Endothelial cell of hepatic sinusoid (primary cell): ENCODE measurements around the gene NUMB.

Experiments used
- in situ Hi-C: cut with HindIII; loops from 2 replicates; pipeline ENCODE4 v1.10.0; 2017; ENCODE audit warnings: low sequenced_read_pairs

Gene NUMB

DNA sequence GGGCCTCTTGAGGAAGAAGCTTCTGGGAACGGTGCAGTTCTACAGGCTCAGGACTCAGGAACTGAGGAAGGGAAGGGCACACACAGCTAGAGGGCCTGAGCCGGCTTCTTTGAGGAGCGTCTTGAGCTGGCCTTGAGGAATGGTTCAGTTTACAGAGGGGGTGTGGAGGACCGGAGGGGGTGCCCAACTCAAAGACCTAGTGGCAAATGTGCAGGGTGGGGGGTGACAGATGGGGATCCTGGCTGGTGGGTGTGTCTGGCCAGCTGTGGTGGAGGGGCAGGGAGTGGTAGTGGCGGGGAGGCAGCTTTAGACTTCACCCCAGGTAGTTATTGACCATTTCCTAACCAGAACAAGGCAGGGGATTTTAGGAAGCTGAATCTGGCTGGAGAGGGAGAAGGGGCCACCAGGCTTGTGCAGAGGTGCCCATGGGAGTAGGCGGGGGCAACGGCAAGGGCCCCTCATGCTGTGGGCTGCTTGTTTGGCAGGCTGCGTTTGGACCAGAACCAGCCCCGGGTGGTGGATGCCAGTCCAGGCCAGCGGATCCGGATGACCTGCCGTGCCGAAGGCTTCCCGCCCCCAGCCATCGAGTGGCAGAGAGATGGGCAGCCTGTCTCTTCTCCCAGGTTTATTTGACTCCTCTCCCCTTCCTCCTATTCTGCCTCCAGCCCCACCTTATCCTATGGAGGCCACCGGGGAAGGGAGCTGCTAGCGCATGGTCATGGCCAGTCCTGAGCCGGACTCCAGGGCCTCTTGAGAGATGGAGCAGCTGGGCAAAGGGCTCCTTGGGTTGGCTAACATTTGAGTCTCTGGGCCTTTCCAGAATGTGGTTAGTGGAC lies 193.2 kb downstream of the NUMB start:
- in situ Hi-C loops, result no loop called here

DNA sequence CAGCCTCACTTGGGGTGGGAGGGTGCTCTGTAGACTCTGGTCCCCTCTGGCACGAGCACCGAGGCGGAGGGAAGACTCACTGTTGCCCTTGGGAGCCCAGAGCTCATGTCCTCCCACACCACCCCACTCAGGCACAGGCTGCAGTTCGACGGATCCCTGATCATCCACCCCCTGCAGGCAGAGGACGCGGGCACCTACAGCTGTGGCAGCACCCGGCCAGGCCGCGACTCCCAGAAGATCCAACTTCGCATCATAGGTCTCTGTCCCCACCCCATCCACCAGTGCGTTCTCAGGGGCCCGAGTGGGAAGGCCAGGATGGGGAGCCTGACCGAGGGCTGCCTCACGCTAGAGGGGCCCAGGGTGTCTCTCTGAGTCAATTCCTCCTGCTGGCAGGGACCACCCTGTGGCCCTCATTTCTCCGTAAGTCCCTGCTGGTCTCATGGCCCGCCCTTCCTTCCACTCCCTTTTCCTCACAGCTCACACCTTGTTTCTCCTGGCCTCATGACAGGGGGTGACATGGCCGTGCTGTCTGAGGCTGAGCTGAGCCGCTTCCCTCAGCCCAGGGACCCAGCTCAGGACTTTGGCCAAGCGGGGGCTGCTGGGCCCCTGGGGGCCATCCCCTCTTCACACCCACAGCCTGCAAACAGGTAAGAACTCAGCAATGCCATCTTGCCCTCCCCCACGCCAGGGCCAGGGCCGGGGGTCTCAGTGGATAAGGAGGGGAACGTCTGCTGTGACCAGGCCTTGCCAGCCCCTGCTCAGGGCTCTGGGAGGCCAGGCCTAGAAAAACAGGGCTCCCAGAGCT lies 194.1 kb downstream of the NUMB start:
- in situ Hi-C loops, result no loop called here

GRCh38 chr14:73263606-73264005 lies 194.7 kb downstream of the NUMB start:
- in situ Hi-C loops, result no loop called here

GRCh38 chr14:73262427-73263183 lies 195.7 kb downstream of the NUMB start:
- in situ Hi-C loops, result no loop called here

DNA sequence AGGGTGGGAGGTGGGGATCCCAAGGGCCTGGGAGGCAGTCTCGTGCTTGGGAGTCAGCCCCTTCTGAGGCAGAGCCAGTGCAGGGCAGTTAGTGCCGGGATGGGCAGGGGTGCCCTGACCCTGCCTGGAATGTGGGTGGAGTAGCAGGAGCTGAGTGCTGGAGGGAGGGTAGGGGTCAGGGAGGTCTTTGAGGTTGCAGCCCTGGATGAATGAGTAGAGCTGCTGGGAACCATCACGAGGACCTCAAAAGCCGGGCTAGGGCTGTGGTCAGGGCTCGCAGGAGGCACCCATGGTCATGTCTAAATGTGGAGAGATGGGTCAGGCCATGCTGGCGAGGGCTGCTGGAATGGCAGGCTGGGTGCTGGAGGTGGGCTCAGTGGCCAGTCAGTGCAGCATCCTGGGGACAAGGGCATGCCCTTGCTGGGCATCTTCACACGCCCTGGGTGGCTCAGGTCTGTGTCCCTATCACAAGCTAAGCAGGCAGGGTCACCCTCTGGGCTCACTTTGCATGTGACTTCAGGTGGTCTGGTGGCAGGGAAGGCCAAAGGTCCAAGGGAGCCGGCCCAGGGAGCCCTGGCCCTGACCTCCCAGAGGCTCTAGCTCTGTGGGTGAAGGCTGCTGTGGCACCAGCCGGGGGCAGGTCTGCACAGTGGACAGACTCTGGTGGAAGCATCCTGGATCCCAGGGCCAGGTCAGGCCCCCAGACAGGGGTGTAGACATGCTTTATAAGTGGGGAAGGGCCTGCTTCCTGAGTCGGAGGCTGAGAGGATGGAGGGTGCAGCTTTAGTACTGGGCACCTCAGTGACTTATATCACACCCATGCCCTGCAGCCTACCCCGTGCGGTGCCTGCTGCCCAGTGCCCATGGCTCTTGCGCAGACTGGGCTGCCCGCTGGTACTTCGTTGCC lies 196.6 kb downstream of the NUMB start:
- in situ Hi-C loops, result no loop called here

- in situ Hi-C loops, result no loop called here
These were observed 197.3 kb downstream of the NUMB start for GRCh38 chr14:73261075-73261474.

DNA sequence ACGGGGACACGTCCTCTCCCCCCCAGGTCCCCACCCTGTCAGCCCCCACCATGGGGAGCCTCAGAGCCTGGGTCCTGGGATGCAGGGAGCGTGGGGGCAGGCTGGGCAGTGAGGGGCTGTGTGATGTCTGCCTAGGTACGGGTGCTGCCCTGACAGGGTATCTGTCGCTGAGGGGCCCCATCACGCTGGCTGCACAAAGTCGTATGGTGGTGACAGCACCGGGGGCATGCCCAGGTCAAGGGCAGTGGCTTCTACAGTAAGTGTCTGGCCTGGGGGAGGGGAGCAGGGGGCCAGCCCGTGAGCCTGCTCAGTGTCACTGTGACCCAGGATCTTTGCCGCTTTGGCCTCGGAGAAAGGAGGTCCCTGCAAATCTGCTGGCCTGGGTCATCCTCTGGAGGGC lies 197.8 kb downstream of the NUMB start:
- in situ Hi-C loops, result no loop called here

DNA sequence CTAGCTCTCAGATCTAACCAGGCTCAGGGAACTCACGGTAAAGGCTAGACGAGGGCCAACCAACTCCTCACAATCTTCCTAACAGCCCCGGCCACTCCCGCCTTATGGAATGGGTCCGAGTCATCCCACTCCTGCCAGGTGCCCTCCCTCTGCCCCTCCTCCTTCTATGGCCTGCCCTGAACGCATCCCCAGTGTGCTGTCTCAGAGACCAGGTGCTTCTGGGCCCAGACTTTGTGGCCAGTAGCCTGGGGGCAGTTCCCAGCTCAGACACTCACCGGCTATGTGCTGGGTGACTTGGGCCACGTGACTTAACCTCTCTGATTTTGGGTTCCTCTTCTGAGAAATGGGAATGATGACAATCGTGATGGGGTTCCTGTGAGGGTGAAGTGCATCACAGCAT lies 198.5 kb downstream of the NUMB start:
- in situ Hi-C loops, result no loop called here

- in situ Hi-C loops, result no loop called here
These were observed 199.3 kb downstream of the NUMB start for GRCh38 chr14:73258845-73259611.

GRCh38 chr14:73258076-73258475 lies 200.3 kb downstream of the NUMB start:
- in situ Hi-C loops, result no loop called here

GRCh38 chr14:73255693-73256225 lies 202.6 kb downstream of the NUMB start:
- in situ Hi-C loops, result no loop called here

DNA sequence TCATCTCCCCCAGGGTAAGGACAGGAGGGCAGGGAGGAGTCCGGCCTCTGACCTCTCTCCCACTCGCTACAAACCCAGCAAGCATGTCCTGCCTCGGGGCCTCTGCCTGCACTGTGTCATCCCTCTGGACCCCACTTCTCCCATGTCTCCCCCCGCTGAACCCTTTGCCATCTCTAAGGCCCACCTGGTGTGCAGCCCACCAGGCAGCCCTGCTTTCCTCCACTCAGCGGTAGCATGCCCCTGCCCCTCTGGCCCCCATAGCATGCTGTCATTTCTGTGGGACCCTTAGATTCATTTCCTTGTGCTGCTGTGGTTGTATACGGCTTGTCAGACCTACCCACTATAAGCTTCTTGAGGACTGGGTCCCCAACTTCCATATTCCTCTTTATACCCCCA lies 203.3 kb downstream of the NUMB start:
- in situ Hi-C loops, result no loop called here

- in situ Hi-C loops, result no loop called here
These were observed 203.9 kb downstream of the NUMB start for GRCh38 chr14:73254247-73255004.

DNA sequence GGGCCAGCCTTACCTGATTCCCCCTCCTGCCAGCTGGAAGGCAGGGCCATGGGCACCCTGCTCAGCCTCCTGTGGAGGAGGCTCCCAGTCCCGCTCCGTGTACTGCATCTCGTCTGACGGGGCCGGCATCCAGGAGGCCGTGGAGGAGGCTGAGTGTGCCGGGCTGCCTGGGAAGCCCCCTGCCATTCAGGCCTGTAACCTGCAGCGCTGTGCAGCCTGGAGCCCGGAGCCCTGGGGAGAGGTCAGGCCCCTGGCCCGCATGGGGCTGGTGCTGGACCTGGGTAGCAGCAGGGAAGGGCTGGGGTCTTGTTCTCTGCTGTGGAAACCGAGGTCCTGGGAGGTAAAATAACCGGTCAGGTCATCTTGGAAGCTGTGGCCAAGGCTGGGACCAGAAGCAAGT lies 204.6 kb downstream of the NUMB start:
- in situ Hi-C loops, result no loop called here

DNA sequence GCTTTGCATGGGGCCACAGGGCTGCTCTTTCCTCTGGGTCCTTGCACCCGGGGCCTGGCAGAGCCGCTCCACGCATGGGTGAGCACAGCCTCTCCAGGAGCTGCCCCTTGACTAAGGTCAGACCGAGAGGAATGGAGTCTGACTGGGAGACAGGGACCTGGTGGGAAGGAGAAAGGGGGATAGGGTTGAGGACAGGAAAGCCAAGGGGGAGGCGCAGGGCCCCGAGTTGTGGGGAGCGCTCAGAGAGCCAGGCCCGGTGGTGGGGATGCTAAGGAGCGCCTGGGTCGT lies 205.1 kb downstream of the NUMB start:
- in situ Hi-C loops, result no loop called here

GRCh38 chr14:73252491-73253322 lies 205.6 kb downstream of the NUMB start:
- in situ Hi-C loops, result no loop called here

DNA sequence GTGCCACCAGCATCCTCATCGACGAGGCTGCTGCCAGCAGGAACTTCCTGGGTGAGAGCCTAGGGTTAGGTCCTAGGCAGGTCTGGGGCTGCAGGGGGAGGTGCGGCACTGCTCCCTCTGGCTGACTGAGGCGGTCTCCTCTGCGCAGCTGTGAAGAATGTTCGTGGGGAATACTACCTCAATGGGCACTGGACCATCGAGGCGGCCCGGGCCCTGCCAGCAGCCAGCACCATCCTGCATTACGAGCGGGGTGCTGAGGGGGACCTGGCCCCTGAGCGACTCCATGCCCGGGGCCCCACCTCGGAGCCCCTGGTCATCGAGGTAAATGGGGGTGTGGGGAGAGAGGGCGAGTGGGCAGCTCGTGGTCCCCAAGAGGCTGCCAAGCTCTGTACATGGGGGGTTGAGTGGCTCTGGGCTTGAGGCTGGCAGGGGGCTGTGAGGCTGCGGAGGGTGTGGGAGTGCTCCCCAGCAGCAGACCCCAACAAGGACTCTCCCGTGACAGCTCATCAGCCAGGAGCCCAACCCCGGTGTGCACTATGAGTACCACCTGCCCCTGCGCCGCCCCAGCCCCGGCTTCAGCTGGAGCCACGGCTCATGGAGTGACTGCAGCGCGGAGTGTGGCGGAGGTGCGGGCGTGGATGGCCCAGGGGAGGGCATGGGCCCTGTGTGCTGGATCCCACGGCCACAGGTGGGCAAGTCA lies 206.7 kb downstream of the NUMB start:
- in situ Hi-C loops, result no loop called here
